GM12874 (cell line): Measurements from ENCODE around the gene GEMIN8.

Experiments used
- TF ChIP-seq, protein P1 (sequence below): IDR thresholded peaks from 2 replicates; pipeline ENCODE4 v1.5.1; 2011; ENCODE audit warnings: low read depth, mild to moderate bottlenecking, control low read depth, low read length, moderate library complexity; ENCODE audit not compliant: insufficient read depth

GEMIN8 gene

DNA sequence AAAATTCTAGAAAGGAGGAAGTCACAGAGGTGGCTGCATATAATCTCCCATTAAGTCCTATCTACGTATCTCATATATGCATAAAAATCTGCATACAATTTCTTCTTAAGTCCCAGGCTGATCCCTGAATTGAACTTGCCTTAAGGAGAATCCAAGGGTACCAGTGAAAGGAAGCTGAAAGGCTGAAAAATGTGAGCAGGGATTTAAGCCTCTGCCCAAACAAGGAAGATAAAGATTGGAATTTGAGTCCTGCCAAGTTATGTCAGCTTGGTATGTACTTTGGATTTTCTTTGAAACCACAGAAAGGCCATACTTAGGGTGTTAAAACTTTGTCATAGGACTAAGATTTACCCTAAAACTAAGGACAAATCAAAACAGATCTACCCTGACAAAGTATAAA is 26.5 kb upstream of the GEMIN8 start:
- TF ChIP-seq, protein P1, sequence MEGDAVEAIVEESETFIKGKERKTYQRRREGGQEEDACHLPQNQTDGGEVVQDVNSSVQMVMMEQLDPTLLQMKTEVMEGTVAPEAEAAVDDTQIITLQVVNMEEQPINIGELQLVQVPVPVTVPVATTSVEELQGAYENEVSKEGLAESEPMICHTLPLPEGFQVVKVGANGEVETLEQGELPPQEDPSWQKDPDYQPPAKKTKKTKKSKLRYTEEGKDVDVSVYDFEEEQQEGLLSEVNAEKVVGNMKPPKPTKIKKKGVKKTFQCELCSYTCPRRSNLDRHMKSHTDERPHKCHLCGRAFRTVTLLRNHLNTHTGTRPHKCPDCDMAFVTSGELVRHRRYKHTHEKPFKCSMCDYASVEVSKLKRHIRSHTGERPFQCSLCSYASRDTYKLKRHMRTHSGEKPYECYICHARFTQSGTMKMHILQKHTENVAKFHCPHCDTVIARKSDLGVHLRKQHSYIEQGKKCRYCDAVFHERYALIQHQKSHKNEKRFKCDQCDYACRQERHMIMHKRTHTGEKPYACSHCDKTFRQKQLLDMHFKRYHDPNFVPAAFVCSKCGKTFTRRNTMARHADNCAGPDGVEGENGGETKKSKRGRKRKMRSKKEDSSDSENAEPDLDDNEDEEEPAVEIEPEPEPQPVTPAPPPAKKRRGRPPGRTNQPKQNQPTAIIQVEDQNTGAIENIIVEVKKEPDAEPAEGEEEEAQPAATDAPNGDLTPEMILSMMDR = no peak

DNA sequence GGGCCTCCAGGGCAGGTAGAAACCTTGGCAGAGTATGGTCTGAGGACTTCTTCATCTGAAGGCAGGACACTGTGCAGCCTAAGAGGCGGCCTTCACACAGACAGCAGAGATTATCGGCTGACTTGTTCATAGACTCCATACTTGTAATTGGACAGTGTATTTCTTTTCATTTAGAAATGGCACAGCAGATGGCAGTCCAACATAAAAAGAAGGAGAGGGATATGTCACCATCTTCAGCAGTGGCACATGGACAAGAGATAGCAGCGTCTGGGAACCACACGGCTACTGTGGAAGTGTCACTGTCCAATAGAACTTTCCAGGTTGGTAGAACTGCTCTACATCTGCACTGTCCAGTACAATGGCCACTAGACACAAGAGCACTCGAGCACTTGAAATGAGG is 21.7 kb upstream of the GEMIN8 start:
- TF ChIP-seq, protein P1 = no peak

DNA sequence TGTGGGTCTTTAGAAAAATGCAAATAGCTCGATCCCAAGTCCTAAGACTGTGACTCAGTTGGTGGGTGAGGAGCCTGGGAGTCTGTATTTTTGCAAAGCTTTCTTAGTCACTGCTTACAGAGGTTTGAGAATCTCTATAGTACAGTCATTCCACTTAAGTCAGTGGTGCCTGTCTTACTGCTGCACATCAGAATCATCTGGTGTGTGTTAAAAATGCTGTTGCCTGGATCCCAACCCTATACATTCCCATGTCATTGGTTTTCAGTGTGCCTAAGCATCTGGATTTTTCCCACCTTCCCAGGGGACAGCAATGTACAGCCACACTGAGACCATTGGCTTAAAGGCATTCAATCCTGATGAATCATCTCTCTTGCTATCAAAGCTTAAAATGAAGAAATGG is 21.0 kb upstream of the GEMIN8 start:
- TF ChIP-seq, protein P1 = no peak

DNA sequence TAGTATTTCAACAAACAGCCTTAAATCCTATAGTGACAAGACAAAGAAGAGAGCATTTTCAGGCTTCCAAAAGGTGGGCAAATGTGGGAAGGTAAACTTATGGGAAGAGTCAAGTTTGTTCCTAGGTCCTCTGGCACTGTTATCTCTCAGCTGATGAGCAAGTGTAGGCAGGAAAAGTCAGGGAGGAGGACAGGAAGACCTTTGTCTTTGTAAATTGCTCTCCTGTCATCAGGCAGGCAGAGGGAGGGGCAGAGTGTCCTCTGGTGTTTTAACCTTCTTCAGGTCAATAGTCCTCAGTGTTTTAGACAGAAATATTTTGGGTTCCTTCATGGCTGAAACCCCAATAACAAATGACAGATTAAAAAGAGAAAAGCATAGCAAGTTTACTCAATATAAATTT is 13.5 kb upstream of the GEMIN8 start:
- TF ChIP-seq, protein P1 = no peak

DNA sequence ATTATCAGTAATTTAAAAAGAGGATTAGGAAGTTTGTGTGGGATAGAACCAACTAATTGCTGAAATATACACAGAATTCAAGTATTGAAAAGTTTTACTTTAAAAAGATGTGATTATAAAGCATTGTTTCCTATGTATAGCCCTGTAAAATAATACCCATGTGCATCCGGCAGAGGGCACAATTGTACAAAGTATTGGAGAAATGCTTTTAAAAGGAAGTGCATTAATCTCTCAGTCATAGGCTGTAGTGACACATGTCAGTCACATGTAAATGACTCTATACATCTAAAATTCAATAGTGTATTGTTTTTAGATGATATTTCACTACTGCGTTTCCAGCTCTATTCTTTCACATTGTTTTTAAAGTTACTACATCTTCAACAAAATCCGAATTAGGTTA is 9.7 kb upstream of the GEMIN8 start:
- TF ChIP-seq, protein P1 = peak; percentile 25; the same call in 1 of the 2 replicates

DNA sequence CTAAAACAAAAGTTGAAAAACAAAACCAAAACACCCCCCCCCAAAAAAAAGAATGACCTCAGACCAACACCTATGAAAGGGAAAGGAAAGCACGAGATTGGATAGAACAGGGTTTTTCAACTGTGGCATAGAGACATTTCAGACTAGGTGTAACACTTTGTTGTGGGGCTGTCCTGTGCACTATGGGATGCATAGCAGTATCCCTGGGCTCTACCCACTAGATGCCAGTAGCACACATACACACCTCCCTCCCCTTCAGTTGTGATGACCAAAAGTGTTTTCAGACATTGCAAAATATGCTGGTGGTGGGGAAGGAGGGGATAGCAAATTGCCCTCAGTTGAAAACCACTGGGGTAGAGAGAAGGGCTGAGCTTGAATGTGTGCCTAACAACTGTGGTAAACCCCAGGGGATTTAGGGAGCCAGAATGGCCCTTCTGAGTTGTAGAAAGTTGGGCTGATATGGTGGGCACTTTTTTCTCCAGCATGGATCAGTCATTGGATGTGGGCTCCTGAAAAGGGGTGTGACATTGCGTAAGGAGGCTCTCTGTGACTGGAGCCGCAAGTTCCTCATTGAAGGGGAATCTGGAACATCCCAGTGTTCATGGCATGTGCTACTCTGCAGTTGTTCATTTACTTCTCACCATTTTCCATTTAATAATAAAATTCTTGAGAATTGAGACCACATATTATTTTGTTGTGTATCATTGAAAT is 8.8 kb upstream of the GEMIN8 start:
- TF ChIP-seq, protein P1 = no peak

DNA sequence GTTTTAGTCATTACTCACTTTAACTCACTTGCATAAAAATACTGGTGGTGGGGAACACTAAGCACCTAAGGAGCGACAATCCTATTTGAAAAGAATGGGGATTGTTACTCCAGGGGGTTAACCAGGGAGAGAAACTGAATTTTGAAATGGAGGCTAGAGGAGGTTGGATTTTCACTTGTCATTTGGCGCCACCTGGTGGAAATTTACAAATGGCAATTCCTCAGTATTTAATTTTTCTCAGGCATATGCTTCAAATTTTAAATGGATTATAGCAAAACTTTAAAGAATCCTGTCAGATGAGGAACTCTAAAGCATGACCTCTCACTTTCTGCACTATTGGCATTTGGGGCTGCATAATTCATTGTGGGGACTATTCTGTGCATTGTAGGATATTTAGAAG is 2.7 kb upstream of the GEMIN8 start:
- TF ChIP-seq, protein P1 = 0 out of 2 replicates have a peak, but pooled peaks have one; percentile 17
